Stimulated activated effector memory CD8-positive, alpha-beta T cell treated with anti-CD3 and anti-CD28 coated beads, Interleukin-12 subunit alpha, Interleukin-12 subunit beta, amount 100 ng/mL, for 72 hours (primary cell): ENCODE measurements around the gene EIF5A.

Source experiments
- ATAC-seq: fragments of 150-1000 bp; cut with Tn5 transposase; 2 replicates; pipeline ENCODE4 v1.10.0; 2021
- DNase-seq, 2 donors: peaks; one replicate each; pipeline ENCODE4 v3.0.0; 2021 to 2022; ENCODE audit warnings: low spot score in 2 of 2
- H3K27ac Mint-ChIP-seq: one replicate; pipeline ENCODE4 v1.8.0; 2022; ENCODE audit warnings: mild to moderate bottlenecking, mixed read lengths
- H3K36me3 Mint-ChIP-seq: one replicate; pipeline ENCODE4 v1.8.0; 2022; ENCODE audit warnings: mild to moderate bottlenecking, mixed read lengths
- H3K4me1 Mint-ChIP-seq: one replicate; pipeline ENCODE4 v1.8.0; 2022; ENCODE audit warnings: mixed read lengths
- H3K4me3 Mint-ChIP-seq: one replicate; pipeline ENCODE4 v1.8.0; 2022; ENCODE audit warnings: mild to moderate bottlenecking, mixed read lengths
- H3K9me3 Mint-ChIP-seq: one replicate; pipeline ENCODE4 v1.8.0; 2022; ENCODE audit warnings: mixed read lengths

Gene EIF5A

GRCh38 chr17:7294614-7295153 is 12.7 kb upstream of the EIF5A start, which contains the start of gene YBX2:
TSS of gene YBX2 (minus strand) at chr17:7294639. CDS start at chr17:7294500, 139 bp downstream.
- H3K4me1 Mint-ChIP-seq: peaks cover 22% of the 10 kb centered on the region
- ATAC-seq: peak; percentile 86
- no peak within 1 kb of the TSS for H3K27ac Mint-ChIP-seq
- no peaks in the 10 kb centered on the region for H3K9me3 Mint-ChIP-seq
- H3K36me3 Mint-ChIP-seq: no peaks in the 10 kb centered on the region
- DNase-seq: peak; percentile 61 to 80
- H3K4me3 Mint-ChIP-seq: peak within 1 kb of the TSS; percentile 82

GRCh38 chr17:7295230-7296180 is 11.9 kb upstream of the EIF5A start:
- H3K27ac Mint-ChIP-seq: no peak overlapping the region
- no peaks in the 10 kb centered on the region for H3K36me3 Mint-ChIP-seq

GRCh38 chr17:7296189-7296861 is 11.1 kb upstream of the EIF5A start:
- H3K9me3 Mint-ChIP-seq: no peaks in the 10 kb centered on the region
- peak; percentile 81 to 83 for DNase-seq
- peak; percentile 61 for ATAC-seq
- no peak overlapping the region for H3K27ac Mint-ChIP-seq
- H3K4me1 Mint-ChIP-seq: peaks cover 22% of the 10 kb centered on the region
- H3K36me3 Mint-ChIP-seq: no peaks in the 10 kb centered on the region
- peak overlapping the region; percentile 82 for H3K4me3 Mint-ChIP-seq

More at GRCh38 chr17:7295230-7296180, 11.9 kb upstream of the EIF5A start:
- peaks cover 22% of the 10 kb centered on the region for H3K4me1 Mint-ChIP-seq
- peak overlapping the region; percentile 82 for H3K4me3 Mint-ChIP-seq
- H3K9me3 Mint-ChIP-seq: no peaks in the 10 kb centered on the region
- ATAC-seq (no peak), DNase-seq (no peak)

- H3K4me3 Mint-ChIP-seq: no peak overlapping the region
- peaks cover 13% of the 10 kb centered on the region for H3K4me1 Mint-ChIP-seq
- DNase-seq (no peak), ATAC-seq (no peak)
- H3K9me3 Mint-ChIP-seq: no peaks in the 10 kb centered on the region
- no peak overlapping the region for H3K27ac Mint-ChIP-seq
- H3K36me3 Mint-ChIP-seq: peaks cover 31% of the 10 kb centered on the region
These were observed 3.2 kb upstream of the EIF5A start for GRCh38 chr17:7304179-7304578.

- Mint-ChIP-seq H3K36me3 (peaks cover 67% of the 10 kb centered on the region), H3K9me3 (no peaks in the 10 kb centered on the region), H3K4me1 (peaks cover 50% of the 10 kb centered on the region), H3K4me3 (peak overlapping the region; percentile 79), H3K27ac (peak overlapping the region; percentile 92)
- peak; percentile 19 for ATAC-seq
- peak; percentile 38 to 72 for DNase-seq
These were observed 527 bp downstream of the EIF5A start for GRCh38 chr17:7307686-7308624.

- peaks cover 59% of the 10 kb centered on the region for H3K4me1 Mint-ChIP-seq
- H3K4me3 Mint-ChIP-seq: peak overlapping the region; percentile 79
- DNase-seq (peak; percentile 63 to 92), ATAC-seq (peak; percentile 50)
- H3K36me3 Mint-ChIP-seq: peaks cover 71% of the 10 kb centered on the region
- H3K27ac Mint-ChIP-seq: peak overlapping the region; percentile 92
- no peaks in the 10 kb centered on the region for H3K9me3 Mint-ChIP-seq
These were observed 1.4 kb downstream of the EIF5A start for GRCh38 chr17:7308625-7309433.

GRCh38 chr17:7309628-7310027 is 2.2 kb downstream of the EIF5A start:
- H3K36me3 Mint-ChIP-seq: peaks cover 79% of the 10 kb centered on the region
- ATAC-seq (no peak), DNase-seq (no peak)
- H3K9me3 Mint-ChIP-seq: no peaks in the 10 kb centered on the region
- H3K4me3 Mint-ChIP-seq: peak overlapping the region; percentile 79
- H3K27ac Mint-ChIP-seq: peak overlapping the region; percentile 92
- H3K4me1 Mint-ChIP-seq: peaks cover 67% of the 10 kb centered on the region

- no peak for ATAC-seq
- Mint-ChIP-seq H3K36me3 (peaks cover 92% of the 10 kb centered on the region), H3K9me3 (no peaks in the 10 kb centered on the region), H3K27ac (peak overlapping the region; percentile 92), H3K4me1 (peaks cover 77% of the 10 kb centered on the region), H3K4me3 (peak overlapping the region; percentile 79)
- no peak for DNase-seq
These were observed 3.8 kb downstream of the EIF5A start for GRCh38 chr17:7311110-7311705.

- no peak for ATAC-seq
- peak overlapping the region; percentile 79 for H3K4me3 Mint-ChIP-seq
- peaks cover 91% of the 10 kb centered on the region for H3K36me3 Mint-ChIP-seq
- H3K4me1 Mint-ChIP-seq: peaks cover 80% of the 10 kb centered on the region
- peak overlapping the region; percentile 85 for H3K27ac Mint-ChIP-seq
- no peaks in the 10 kb centered on the region for H3K9me3 Mint-ChIP-seq
- no peak for DNase-seq
These were observed 5.1 kb downstream of the EIF5A start for GRCh38 chr17:7312432-7313087.

GRCh38 chr17:7313088-7313889 is 5.9 kb downstream of the EIF5A start:
- DNase-seq (no peak), ATAC-seq (no peak)
- peak overlapping the region; percentile 85 for H3K27ac Mint-ChIP-seq
- H3K36me3 Mint-ChIP-seq: peaks cover 95% of the 10 kb centered on the region
- H3K9me3 Mint-ChIP-seq: no peaks in the 10 kb centered on the region
- H3K4me1 Mint-ChIP-seq: peaks cover 80% of the 10 kb centered on the region
- peak overlapping the region; percentile 79 for H3K4me3 Mint-ChIP-seq

- no peak for ATAC-seq
- H3K4me3 Mint-ChIP-seq: peak overlapping the region; percentile 79
- DNase-seq: no peak
- peak overlapping the region; percentile 93 for H3K27ac Mint-ChIP-seq
- peaks cover 74% of the 10 kb centered on the region for H3K4me1 Mint-ChIP-seq
- no peaks in the 10 kb centered on the region for H3K9me3 Mint-ChIP-seq
- H3K36me3 Mint-ChIP-seq: peaks cover 95% of the 10 kb centered on the region
These were observed 6.7 kb downstream of the EIF5A start for GRCh38 chr17:7313890-7314718.
